CD4-positive, alpha-beta T cell treated with Interleukin-15 for 4 hours (primary cell): ENCODE data around the gene HPCAL1.

Experiments
- DNase-seq: peaks from one replicate; pipeline ENCODE4 v3.0.0-alpha.2; 2020; ENCODE audit warnings: low spot score

Gene HPCAL1

DNA sequence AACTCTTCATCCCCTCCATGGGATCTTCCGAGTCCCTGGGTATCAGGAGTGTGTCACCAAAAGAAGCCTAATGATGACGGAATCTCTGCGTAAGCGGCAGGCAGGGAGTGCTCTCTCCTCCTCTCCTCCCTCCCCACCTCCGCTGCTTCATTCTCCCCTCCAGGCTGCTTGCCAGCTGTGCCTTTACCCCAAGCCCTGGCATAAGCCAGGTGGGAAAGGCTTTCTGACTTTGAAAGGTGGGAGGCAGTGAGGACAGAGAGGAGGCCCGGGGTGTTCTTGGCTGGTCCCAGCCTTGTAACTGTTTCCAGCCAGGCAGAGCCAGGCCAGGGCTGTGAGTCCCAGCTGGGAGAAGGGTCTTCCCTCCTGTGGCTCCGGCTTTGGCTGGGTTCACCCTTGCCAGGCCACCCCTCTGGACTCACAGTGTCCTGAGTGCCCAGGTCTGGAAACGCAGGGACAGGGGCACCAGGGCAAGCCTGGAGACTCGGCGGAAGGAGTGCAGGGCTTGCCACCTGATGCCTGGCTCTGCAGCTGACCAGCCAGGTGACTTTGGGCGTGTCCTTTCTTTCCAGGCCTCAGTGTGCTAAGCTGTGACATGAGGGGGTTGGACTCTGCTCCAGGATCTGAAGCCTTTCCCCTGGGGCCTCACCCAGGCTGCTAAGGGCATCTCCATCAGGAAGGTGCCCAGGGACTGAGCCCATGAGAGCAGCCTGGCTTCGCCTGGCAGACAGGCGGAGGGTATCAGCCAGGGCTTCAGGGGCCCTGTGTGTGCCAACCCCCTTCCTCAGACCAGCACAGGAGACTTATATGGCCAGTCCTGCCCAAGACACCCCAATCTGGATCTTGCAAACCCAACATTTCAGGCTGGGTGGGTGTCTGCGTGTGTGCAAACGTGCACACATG is 32.7 kb upstream of the HPCAL1 start:
- no peak for DNase-seq

DNA sequence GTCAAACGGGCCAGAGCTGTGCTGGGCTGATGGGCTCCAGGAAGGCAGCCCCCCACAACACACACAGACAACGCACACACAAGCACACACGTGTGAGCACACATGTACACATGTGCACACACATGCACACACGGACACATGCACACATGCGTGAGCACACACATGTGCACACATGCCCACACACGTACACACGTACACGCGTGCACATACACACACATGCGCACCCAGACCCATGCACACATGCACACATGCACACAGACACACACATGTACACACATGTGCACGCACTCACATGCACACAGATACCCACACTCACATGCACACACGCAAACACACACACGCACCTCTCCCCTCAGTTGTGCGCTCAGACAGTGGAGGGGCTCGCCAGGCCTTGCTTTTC is 31.2 kb upstream of the HPCAL1 start:
- DNase-seq, result no peak

DNA sequence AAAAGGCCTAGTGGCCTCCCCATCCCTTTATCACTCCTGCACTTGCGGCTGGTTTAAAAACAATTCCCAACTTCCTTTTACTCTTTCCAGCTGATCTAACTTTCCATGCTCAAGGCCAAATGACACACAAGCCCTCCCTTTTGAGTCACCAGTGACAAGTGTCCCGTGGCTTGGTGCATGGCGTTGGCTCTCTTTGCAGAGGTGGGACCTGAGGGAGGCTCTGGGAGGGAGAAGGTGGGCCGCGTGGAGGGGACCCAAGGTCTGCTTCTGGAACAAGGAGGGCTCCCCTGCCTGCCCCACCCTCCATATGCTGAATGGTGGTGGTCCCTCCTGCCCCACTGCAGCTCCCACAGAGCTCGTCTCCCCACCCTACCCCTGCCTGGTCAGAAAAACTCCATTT is 30.8 kb upstream of the HPCAL1 start:
- DNase-seq, result no peak

DNA sequence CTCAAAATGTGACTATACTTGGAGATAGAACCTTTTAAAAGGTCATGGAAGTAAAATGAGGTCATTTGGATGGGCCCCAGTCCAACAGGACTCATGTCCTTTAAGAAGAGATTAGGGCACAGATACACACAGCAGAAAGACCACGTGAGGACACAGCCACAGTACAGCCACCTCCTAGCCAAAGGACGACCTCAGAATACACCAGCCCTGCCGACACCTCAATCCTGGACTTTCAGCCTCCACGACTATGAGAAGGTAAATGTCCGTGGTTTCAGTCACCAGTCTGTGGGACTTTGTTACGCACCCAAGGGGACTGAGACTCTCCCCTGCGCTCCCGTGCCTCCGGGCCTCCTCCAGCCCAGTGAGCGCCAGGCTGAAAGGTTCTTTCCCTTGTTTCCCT is 30.2 kb upstream of the HPCAL1 start:
- no peak for DNase-seq

DNA sequence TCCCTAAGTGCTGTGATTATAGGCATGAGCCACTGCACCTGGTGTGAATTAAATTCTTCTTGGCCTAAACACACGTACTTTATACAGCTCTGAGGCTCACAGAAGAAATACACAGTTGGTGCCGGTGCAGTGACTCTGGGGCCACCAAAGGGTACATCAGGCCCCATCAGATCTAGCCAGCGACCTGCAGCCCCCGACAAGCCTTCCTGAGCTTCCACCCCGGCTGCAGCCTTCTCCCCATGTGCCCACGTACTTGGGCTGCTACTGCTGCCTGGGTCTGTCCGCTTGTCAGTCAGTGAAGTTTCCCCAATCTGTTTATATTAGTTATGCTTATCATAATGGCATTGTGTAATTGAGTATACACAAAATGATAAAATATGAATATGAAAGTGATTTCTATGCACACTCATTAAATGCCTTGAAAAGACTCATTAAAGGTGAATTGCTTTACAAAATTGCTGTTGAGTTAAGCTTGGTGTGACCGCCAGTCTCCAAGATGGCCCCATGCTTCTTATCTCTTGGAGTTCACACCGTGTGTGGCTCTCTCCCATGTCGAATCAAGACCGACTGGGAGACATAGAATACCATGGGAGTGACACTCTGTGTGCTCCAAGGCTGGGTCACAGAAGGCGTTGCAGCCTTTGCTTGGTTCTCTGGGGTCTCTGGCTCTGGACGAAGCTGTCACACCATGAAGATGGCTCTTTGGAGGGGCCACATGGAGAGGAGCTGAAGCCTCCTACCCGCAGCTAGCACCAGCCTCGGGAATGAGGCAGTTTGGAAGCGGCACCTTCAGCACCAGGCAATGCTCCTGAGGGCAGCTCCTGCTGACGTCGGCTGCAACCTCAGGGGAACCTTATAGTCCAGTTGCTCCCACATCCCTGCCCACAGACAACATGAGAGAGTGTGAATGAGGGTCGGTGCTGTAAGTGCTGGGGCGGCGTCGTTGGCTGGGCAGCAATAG is 29.2 kb upstream of the HPCAL1 start:
- DNase-seq, result no peak

DNA sequence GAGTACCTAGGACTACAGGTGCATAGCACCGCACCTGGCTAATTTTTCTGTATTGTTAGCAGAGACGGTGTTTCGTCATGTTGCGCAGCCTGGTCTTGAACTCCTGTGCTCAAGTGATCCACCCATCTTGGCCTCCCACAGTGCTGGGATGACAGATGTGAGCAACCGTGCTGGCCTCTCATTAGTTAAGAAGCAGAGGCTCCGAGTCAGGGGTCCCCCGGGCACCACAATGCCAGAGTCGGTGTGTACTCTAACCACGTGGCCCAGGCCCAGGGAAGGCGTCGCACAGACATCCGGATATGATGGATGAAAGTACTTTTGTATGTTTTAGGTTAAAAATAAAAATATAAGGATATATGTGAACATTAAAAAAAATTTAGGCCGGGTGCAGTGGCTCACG is 28.3 kb upstream of the HPCAL1 start:
- DNase-seq, result no peak

DNA sequence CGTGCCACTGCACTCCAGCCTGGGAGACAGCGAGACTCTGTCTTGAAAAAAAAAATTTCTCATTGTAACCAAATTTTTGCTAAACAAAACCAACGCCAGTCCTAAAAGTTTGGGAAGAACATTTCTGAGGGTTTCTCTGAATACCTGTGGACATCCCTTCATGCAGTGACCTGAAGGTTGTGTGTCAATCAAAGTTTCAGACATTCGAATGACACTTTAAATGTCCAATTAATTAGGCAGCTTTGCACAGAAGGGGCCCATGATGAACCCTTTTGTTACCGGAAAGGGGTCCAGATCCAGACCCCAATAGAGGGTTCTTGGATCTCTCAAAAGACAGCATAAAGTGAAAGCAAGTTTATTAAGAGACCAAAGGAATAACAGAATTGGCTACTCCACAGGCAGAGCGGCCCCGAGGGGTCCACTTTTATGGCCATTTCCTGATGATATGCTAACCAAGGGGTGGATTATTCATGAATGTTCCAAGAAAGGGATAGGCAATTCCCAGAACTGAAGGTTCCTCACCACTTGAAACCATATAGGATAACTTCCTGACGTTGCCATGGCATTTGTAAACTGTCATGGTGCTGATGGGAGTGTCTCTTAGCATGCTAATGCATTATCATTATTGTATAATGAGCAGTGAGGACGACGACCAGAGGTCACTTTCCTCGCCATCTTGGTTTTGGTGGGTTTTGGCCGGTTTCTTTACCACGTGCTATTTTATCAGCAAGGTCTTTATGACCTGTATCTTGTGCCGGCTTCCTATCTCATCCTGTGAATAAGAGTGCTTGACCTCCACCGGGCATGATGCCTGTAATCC is 27.5 kb upstream of the HPCAL1 start:
- no peak for DNase-seq

DNA sequence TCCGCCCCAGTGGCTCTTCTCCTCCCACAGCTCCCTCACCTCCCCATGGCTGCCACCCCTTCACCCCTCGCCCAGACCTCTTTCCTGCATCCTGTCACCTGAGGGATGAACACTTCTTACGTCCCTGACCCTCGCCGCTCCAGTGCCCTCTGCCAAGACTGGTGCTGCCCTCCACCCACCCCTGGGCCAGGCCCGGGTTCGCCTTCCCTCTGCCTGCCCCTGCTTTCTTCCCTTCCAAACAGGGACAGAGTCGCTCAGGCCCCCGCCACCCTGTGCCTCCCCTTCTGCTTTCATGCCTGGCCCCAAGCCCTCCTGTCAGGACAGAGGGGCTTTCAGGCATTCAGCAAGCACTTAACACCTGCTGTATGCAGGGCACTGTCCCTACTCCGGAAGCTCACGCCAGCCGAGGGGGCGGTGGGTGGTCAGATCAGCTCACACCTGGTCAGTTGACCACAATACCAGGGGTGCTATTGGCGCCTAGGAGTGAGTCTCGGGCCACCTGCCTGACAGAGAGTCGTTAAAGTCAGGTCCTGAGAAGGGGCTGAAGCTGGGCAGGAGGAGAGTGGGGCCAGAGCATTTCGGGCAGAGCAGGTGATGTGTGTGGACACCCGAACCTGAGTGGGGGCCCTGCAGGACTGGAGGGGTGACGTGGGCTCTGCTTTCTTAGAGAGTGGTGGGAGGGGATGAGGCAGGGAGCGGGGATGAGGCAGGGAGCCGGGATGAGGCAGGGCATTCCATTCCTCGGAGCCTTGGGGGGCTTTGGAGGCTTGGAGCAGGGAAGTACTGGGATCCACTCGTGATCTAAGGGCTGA is 26.0 kb upstream of the HPCAL1 start:
- DNase-seq, result no peak

DNA sequence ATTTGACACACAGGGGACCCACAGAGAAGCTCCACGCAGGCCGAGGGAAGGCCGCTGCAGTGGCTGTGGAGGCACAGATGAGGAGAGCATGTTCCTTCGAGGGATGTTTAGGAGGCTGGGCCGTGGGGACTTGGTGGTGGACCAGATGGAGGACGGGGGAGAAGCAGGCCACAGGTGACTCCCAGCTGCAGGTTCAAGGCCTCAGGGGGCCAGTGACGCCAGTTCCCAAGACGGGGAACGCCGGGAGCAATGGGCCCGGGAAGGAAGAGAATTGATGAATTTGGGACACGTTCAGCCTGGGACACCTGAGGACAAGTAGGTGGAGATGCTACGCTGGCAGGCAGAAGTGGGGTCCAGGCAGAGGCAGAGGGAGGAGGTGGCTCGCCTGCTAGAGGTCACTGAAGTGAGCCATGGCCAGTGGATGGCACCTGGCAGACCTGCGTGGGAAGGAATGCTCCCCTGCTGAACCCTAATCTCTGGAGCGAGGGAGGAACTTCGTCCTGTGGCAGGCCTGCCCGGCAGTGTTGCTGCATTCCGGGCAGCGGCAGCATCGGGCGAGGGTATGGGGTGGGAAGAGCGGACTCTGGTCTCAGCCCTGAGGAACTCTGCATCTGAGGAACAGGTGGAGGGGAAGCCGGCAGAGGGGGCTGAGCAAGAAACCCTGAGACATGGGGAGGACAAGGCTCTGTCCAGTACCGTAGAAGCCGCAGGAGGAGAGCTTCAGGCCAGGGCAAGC is 25.2 kb upstream of the HPCAL1 start:
- no peak for DNase-seq

DNA sequence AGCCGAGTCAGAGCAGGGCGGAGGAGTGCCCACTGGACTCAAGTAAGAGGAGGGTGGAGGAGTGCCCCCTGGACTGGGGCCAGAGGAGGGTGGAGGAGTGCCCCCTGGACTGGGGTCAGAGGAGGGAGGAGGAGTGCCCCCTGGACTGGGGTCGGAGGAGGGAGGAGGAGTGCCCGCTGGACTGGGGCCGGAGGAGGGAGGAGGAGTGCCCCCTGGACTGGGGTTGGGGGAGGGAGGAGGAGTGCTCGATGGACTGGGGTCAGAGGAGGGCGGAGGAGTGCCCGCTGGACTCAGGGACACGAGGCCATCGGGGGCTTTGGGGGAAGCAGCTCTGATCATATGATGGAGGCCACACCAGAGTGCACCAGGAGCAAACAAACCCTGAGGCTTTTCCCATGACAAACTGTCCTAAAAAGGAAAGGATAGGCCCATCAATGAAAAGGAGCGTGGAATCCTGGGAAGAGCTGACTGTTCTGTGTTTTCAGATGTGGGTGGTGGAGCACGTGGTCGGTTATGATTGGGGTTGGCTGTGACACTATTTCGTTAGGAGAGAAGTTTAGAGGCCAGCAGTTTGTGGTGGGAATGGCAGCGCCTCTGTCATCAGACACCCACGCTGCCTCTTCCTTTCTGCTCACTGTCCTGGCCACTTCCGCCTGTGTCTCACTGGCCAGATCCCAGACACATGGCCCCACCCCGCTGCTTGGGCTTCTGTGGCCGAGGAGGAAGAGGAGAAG is 24.5 kb upstream of the HPCAL1 start:
- peak; percentile 12 for DNase-seq

DNA sequence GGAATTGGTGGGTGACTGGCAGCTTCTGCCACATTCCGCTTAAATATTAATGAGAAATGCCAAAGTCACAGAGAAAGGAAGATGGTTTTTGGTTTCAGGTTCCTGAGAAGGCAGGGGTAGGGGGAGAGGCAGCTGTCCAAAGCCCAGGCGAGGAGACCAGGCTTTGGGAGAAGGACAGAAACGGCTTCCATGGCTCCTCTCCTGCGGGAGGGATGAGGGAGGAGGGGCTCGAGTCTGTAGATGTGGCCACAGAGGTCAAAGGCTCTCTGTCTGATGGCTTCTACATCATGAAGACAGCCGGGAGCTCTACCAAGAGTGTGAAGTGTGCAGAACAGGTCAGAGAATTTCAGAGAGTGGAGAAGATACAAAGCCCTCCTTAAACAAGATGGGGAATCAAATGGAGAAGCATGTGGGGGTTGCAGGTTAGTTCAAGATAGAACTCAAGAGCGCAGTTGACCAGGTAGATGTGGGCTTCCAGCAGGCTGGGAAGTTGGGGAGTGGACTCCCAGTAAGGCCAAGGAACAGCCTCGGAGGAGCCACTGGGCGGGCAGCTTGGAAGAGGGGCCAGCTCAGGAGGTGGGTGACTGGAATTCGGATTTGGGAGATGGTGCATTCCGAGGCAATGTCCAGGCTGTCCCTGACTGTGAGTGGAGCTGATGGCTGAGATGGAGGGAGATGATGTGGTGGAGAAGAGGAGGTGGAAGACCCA is 23.8 kb upstream of the HPCAL1 start:
- DNase-seq, result no peak

DNA sequence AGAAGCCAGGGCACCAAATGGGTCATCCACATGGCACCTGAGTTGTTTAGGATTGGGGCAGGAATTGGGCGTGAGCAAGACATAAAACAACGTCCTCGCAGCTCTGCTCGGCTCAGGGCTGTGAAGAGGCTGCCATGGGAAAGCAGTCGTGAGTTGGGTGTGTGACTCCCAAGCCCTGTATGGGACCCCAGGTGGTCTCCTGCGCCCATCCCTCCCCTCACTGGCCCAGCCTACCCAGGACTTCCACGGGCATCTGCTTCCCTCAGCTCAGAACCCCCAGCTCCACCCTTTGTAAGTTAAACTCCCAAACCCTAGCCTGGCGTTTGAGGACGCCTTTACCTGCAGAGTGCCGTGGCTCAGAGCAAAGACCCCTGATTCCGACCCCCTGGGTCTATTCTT is 23.2 kb upstream of the HPCAL1 start:
- DNase-seq, result no peak

DNA sequence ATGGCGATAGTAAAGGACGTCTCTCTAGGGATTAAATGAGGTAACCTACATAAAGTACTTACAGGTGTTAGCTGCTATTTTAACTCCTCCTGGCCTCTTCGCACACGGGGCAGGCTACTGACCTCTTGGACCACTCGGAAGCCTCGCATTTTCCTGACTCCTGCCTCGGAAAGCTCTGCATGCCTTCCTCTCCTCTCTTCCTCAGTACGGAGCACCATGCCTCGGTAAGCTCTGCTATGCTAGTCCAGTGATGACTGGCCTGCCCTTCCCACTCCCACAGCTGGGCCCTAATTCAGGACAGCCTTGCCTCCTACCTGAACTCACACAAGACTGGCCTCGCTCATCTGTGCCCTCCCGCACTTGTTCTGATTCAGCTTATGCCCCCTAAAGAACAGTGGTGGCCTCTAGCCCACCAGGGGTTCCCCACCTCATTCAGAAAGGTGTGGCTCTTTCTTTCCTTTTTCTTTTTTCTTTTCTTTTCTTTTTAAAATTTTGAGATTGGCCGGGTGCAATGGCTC is 22.7 kb upstream of the HPCAL1 start:
- no peak for DNase-seq

DNA sequence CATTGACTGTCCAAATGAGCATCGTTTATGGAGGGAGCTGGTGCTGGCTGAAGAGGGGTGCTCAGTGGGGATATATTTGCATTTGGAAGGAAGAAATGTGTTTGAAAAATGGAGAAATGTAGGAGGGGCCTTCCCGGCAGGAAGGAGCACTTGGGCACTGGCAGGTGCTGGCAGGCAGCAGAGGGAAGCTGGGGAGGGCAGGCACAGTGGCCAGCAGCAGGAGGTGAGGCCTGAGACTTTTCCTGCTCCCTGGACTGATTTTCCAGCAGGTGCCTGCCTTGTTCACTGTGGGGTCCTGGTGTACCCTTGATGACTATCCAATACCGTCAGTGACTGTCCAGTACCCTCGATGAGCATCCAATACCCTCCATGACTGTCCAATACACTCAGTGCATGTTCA is 20.8 kb upstream of the HPCAL1 start:
- no peak for DNase-seq

DNA sequence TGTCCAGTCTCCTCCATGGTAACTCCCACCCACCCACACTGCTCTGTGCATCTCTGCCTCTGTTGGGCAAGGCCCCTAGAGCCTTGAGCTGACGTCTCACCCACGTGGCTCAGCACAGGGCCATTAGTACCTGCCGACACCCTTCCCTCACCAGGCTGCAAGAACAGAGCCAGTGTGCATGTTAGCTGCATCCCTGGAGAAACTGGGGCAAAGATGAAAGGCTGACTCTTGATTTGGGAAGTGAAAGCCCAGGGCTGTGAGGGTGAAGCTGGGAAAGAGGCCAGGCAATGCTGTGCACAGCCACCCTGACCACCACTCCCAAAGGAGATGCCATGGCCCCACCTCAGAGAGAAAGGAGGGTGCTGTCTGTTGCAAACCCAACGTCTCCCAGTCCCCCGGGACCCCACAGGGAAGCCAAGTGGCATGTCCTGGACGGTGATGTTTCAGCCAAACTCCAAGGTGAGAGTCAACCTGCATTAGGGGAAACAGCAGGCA is 20.0 kb upstream of the HPCAL1 start:
- no peak for DNase-seq

DNA sequence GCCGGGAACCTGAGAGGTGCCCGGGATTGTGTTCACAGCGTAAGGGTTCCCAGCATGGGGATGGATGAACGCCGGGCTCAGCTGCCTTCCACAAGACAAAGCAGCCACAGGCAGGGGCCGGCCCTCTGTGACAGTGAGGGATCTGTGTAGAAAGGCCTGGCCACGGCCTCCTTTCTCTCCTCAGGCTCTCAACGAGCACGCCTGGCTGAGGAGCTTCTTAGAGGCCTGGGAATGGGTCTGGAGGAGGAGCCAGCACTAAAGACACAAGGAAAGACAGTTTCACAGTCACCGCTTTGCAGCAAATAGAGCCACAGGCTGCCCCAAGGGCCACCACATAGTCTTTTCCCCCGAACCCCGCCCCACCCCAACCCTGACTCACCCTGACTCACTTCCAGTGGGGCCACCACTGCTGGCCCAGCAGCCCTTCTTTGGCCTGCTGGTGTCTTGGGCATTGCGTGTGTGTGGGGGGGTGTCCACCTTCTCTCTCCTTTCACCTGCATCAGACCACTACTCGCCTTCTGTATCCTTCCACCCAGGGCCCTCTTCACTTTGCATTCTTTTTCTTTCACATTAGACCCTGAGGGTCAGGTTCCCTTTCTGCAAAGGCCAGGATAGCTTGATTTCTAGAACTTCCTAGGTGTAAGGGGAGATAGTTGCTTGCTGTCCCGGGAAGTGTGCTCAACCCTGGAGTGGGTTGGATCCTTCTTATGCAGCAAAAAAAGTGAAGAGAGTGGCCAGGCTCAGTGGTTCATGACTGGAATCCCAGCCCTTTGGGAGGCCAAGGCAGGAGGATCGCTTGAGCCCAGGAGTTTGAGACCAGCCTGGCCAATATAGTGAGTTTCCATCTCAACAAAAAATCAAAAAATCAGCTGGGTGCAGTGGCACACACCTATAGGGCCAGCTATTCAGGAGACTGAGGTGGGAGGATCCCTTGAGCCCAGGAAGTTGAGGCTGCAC is 19.3 kb upstream of the HPCAL1 start:
- no peak for DNase-seq

DNA sequence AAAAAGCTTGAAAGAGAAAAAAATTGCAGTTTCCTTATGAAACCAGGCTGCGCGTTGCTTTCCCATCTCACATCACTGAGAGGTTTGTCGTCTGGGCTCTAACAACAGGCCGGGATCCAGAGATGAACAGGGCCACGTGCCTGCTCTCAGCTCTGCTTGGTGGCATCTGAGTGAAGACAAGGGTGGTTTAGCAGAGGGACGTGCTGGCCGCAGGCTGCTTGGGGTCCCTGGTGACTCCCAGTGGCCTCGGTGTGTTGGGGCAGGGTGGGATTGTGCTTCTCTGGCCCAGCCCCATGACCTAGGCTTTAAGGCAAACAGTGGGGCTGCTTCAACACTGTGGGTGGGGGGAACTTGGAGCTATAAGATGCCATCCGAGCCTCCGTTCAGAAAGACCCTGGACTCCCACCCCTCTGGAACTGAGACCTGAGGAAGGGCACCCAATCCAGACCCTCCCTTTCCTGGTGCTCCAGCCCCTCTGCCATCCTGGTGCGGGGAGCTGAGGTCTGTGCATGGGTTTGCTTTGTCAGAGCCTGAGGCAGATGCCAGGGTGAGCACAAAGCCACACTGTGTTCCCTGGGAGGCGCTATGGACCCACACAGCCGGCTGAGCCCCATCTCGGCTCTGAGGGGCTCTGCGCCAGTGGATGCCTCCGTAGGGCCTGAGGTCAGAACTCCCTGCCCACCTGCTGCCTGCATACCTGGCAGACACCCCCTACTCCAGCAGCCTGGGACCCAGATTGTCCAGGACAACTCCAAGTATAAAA is 18.4 kb upstream of the HPCAL1 start:
- no peak for DNase-seq
